HuH-7 (cell line): ENCODE results near the gene CASQ1.

Experiments used
- DNase-seq: peaks from one replicate; pipeline ENCODE4 v3.0.0; 2011; ENCODE audit warnings: low spot score

The CASQ1 gene

DNA sequence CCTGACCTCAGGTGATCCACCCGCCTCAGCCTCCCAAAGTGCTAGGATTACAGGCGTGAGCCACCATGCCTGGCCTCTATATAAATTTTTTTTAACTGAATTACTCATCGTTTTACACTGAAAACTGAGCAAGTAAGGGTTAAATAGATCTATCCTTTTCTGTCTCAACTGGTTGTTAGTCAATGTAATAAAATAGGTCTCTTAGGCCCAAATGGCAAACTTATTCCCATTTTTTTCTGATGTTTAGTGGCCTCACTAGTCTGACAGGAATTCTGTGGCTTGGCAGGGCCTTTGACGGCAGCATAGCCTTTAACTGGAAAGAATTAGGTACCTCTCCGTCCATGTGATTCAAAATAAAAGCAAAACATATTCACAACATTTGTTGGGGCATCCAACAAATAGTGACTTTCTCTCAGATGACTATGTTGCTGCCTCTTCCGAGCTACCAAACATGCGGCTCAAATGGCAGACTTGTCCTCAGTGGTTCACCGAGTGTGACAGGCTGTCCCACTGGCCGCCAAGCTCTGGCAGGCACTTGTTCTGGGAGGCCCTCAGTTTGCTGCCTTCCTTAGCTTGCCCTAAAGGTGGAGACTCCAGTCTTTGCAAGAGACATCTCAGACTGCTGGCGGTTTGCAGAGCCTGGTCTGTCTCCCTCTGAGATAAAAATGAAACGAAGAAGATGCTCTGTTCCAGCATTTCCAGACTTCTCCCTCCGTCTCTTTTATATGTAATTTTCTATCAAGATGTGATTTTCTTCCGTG, 21.6 kb upstream of the CASQ1 start:
- no peak for DNase-seq

DNA sequence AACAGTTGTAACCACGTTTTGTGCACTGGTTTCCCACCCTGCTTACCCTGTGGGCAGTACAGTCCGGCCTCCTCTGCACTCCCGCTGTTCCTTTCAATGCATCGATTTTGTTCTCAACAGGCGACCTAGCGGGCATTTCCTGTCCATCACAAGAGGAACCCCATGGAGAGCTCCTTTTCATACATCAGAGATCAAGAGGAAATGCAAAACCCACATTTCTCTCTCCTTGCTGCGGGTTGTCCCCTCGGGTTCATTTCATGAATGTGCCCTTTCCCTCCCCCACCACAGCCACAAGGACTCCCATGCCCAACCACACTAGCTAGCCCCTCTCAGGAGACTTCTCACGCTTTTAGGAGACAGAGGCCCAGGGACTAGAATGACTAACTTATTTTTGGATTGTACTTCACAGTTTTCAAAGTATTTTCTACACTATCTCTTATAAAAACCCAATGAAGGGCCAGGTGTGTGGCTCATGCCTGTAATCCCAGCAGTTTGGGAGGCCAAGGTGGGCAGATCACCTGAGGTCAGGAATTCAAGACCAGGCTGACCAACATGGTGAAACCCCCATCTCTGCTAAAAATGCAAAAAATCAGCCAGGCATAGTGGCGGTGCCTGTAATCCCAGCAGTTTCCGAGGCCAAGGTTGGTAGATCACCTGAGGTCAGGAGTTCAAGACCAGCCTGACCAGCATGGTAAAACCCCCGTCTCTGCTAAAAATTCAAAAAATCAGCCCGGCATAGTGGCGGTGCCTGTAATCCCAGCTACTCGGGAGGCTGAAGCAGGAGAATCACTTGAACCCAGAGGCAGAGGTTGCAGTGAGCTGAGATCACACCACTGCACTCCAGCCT, 20.6 kb upstream of the CASQ1 start:
- DNase-seq = no peak

DNA sequence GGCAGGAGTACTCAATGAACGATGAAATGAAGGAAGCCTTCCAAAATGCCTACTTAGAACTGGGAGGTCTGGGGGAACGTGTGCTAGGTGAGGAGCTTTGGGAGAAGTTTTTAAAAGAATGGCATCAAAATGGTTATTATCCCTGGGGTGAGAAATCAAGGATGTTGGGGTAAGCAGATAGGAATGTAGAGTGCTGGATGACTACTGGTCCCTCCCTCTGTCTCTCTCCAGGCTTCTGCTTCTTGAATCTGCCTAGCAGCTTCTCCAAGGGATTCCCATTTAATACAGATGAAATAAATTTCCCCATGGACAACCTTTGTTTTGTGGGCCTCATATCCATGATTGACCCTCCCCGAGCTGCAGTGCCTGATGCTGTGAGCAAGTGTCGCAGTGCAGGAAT, 19.0 kb upstream of the CASQ1 start:
- no peak for DNase-seq

DNA sequence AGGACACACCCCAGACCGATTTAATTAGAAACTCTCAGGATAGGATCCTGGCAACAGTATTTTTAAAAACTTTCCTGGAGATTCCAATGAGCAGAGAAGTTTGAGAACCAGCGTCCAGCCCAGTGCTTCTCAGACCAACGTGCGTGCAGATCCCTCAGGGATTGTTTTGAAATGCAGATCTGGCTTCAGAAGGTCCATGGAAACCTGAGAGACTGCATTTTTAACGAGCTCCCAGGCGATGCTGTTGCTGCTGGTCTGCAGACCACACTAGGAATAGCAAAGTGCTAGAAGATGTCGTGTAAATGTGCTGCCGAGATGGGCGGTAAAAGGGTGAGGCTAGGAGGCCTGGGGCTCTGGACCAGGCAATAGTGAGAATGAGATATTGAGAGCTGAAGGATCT, 18.4 kb upstream of the CASQ1 start:
- no peak for DNase-seq

DNA sequence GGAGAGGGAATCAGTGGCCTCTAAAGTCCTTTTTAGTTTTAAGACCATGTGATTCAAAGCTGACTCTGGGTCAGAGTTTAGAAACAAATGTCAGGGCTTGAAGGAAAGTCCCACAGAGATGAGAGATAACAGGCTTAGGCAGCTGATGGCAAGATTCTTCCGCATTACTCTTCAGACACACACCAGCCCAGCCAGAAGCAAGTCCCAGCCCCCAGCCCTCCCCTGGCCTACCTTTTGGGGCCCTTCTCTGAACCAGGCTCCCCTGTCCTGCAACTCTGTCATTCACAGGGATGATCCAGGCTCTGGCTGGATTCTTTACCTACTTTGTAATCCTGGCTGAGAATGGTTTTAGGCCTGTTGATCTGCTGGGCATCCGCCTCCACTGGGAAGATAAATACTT, 13.1 kb upstream of the CASQ1 start:
- DNase-seq = no peak

DNA sequence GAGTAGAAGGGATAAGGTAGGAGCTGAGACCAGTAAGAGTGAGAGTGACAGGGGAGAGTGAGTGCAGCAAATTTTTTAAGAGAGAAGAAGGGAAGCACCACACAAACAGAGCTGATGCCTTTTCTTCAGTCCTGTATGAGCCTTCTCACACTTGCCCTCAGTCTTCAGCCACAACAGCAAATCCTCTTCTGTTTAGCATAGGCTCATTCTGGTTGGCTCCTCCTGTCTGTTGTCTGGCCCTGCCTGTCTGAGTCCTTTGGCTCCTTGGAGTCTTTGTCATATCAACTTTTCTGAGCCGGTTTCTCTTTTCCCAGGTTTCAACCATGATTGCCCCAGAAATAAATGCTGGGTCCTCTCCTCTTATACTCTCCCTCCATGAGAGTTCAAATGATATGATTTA, 12.7 kb upstream of the CASQ1 start:
- DNase-seq = no peak

DNA sequence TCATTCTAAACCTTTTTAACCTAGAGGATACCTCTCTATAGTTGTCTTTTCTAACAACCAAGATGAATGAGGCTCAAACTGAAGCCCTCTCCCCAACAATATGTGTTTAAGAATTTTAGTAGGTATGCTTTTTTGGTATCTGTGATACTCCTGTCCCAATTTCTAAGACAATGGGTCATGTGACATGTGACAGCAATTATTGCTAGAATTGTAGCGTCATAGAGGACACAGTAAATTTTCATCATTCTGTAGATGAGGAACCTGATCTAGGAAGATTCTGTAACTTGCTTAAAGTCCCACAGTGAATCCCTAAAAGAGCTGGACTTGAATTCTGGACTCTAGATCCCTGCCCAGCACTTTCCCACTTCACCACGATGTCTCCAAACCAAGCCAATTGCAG, 11.6 kb upstream of the CASQ1 start:
- no peak for DNase-seq

DNA sequence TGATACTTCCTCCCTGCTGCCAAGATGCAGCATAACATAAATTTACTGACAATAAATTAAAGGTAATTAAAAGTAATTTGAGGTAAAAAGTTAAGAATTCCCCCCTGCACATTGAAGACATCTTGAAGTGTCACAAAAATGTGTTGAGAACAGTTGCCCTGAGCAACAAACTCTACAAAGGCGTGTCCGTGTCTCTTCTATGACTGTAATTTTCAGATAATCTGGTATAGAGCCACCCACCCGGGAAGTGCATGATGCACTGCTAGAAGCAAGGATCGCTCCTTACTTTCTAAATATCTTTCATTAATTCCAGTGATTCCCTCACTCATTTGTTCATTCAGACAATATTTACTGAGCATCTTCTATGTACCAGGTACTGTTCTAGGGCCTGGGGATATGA, 11.0 kb upstream of the CASQ1 start:
- no peak for DNase-seq

DNA sequence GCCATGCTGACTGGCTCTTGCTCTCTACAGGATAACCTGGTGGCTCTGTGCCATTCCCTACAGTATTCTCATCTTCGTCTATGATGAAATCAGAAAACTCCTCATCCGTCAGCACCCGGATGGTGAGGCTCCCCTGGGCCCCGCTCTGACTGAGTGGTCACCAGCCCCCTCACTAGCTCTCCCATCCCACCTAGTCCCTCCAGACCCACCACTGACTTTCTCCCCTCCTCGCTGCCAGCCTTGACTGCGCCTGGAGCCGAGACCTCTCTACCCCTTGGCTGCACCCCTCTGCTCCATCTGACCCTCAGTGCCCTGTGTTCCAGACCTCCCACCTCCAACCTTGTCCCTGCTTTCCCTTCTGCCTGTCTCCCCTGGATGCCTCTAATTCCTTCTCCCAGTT, 4.1 kb upstream of the CASQ1 start:
- DNase-seq = no peak

DNA sequence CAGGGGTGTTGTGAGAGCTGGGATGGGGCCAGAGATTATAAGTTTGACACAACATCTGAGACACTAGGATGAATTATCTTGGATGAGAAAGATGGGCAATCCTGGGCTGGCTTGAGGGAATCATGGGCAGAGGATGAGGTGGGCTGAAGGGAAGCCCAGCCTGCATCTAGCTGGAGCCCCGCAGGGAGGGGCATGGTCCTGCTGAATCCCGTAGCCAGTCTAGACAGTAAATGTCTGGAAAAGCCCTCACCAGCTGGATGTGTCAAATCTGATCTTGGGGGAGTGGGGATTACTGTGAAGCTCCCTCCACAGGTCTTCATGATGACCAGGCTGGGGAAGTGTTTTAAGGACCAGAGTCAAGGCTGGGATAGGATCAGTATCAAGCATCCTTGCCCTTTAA, 3.6 kb upstream of the CASQ1 start:
- no peak for DNase-seq

DNA sequence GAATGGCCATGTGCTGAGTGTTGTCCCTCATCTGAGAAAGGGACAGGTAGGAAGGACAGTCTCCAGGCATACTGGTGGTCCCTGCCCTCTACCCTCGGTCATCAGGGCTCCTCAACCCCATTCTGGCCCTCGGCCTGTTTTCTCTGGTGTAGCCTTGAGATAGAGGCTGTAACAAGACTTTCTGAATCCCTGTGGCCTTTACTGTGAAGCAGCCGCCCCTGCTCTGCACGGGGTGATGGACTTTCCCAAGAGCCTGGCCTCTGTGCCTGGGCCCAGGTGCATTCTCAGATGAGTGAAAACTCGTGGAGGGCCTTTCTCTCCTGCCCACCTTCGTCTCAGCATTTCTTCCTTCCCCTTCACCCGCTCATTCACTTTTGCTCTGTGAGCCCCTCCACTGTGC, 3.0 kb upstream of the CASQ1 start:
- DNase-seq = no peak

DNA sequence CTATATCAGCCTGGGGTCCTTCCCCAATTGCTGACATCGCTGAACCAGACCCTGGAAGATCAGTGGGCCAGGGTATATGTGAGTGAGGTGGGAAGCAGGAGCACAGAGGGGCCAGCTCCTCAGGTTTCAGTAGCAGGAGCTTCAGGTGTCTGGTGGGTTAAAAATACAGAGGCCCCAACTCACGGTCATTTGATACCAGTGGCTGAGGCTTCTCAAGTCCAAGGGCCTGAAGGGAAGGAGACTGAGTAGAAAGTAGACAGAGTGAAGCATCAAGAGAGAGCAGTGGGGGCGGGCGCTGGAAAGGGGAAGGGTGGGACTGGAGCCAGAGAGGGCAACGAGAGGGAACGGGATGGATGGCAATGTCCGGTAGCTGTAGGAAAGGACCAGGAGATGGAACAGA, 2.0 kb upstream of the CASQ1 start:
- no peak for DNase-seq

DNA sequence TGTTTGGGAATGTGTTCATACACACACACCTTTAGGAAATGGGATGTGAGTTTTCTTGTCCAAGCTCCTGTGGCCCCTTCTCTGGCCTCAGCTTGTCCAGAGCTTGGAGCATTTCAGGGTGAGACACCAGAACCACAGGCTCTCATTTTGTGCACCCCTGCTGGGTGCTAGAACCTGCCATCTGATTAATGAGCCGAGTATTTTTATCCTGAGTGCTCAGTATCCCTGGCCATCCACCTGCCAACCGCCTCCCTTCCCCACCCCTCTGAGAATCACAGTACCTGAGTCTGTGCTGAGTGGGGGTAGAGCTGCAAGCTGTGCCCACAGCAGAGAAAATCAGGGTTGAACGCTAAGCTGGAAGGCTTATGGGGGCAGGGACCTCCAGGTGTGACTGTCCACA, 1.4 kb downstream of the CASQ1 start:
- DNase-seq = no peak

DNA sequence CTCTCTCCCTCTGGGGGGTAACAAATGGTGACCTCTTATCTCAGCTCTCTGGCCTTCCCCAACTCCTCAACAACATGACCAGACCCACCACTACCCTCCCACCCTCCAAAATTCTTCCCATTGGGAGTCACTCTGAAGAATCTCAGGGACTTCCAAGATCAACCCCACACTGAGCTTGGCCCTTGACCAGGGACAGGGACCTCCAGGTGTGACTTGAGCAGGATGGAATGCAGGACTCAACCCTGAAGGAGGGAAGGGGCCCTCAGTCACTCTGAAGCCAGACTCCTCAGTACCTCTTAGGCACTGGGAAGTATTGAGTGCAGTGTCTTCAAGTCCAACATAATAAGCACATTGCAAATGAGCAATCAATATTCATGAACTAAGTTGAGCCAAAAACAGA, 1.9 kb downstream of the CASQ1 start:
- DNase-seq = no peak

DNA sequence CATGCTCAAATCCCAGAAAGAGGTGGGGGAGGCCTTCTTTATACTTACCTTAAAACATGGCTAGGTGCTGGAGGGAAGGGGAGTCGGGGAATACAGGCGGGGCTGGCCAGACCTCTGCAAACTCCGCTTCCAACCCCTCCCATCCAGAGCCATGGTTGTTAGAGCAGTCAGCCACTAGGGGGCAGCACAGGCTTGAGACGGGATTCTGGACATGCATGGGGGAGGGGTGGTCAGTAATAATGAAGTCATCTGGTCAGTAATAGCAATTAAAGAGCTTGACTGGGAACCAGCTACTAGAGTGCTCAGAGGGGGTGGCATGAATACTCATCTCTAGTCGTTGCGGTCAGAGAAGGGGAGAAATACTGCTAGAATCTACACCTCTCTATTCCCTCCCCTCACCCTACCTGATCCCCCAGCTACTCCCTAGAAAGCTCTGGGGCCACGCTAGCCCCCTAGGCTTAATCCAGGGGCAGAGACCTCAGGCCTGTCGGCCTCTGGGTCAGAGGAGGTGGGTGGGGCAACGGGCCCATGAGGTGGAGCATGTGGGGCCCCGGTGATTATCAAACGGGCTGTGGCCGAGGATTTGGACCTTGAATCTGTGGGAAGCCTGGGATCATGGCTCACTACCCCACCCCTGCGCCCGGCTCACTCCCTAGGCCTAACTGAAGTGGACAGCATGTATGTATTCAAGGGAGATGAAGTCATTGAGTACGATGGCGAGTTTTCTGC, 2.9 kb downstream of the CASQ1 start:
- DNase-seq = peak; percentile 61

DNA sequence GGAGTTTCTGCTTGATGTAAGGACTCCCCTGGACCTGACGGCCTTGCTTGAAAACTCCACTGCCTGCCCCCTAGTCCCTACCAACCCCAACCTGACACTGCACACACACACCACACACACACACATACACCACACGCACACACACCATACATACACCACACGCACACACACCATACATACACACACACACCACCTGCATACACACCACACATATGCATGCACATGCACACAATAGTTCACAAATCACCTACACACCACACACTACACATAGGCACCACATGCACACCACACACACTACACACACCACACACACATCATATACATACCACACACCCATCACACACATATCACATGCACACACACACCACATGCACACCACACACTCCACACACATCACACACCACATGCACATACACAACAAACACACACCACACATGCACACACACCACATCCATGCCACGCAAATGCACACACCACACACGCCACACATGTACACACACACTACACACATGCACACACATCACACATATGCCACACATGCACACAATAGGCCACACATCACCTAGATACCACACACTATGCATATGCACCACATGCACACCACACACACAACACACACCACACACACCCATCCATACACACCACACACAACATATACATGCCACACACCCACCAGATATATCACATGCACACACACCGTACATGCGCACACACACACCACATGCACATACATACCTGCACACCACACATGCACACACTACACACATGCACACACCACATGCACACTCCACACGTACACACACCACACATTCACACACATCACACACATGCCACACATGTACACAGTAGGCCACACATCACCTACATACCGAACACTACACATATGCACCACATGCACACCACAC, 3.7 kb downstream of the CASQ1 start:
- DNase-seq = no peak

DNA sequence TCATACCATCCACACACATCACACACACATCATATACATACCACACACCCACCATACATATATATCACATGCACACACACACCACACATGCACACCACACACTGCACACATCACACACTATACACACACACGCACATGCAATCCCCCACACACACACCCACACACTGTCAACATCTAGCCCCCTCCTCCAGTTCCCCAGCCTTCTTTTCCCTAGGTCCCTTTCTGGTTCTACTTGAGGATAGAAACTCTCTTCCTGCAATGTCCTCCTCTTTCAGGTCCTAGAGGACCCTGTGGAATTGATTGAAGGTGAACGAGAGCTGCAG, 4.3 kb downstream of the CASQ1 start:
- DNase-seq = no peak

DNA sequence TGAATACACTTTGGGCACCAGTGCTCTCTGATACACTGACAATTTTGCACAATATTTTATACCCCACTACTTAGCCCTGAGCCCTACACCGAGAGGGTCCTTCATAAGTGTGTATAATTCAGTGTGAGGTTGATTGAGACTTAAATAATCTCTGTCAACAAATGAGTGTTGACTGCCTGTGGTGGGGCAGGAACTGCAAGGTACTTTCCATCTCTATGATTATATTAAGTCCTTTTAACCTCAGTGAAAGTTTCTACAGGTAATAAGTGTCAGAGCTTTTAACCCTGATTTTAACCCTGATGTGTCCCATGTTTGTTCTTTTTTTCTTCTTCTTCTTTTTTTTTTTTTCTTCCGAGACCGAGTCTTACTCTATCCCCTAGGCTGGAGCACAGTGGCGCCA, 5.8 kb downstream of the CASQ1 start:
- DNase-seq = no peak

DNA sequence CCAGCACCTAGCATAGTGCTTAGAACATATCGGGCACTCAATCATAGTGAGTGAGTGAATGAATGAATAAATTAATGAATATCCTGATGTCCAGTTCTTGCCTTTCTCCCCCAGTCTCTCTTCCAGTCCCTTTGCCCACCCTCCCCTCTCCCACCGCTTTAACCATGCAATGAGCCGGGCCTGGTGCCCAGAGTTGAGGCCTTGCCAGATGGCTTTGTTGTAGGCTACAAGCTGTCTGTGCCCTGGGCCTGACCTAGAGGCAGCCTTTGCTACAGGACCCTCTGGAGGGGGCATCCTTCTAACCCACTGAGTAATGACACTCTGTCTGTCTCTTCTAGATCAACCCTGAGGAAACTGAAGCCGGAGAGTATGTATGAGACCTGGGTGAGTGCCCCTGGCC, 6.9 kb downstream of the CASQ1 start:
- no peak for DNase-seq

DNA sequence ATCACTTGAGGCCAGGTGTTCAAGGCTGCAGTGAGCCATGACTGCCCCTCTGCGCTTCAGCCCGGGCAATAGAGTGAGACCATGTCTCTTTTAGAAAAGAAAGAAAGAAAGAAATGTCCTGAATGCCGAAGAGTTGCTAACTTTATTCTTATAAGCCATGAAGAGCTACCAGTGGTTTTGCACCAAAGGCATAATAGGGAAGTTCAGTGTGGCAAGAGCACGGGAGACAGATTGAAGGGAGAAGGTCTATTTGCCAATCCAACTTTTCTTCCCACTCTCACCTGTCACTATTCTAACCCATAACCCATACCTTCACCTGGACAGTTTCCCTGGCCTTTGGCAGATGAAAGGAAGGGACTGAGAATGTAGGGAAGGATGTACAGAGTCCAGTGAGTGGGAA, 10.4 kb downstream of the CASQ1 start:
- DNase-seq = no peak

DNA sequence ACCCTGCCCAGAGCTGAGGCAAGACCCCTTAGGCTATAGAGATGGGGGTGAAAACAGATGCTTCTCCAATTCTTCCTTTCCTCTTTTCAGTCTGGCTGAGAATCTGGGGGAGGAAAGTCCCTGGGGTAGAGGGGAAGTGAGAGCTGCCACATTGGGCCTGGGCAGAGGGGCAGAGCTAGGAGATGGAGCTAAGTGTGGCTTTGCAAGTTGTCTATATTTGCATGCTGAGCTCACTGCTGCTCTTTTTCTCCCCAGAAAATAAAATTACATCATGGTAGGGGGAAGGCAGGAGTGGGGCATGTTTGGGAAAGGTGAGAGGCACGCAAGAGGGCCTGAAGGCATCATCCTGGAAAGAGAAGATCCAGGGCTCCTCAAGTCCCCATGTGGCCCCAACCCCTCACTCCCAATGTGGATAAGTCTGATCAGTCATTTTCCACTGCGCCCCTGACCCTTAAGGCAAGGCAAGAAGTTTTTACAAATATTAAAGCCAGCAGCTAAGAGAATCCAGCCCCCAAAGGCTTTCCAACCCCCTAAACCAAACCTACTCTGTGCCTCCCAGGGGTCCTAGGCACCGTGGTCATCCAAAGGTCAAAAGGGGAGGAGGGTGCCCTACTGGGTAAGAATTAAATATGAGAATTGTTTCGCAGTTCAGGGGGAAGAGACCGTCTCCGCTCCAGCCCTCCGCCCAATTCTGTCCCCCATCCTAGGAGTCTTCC, 14.3 kb downstream of the CASQ1 start:
- DNase-seq = no peak
